ENCODE measurements around the gene KANSL1.

DNA sequence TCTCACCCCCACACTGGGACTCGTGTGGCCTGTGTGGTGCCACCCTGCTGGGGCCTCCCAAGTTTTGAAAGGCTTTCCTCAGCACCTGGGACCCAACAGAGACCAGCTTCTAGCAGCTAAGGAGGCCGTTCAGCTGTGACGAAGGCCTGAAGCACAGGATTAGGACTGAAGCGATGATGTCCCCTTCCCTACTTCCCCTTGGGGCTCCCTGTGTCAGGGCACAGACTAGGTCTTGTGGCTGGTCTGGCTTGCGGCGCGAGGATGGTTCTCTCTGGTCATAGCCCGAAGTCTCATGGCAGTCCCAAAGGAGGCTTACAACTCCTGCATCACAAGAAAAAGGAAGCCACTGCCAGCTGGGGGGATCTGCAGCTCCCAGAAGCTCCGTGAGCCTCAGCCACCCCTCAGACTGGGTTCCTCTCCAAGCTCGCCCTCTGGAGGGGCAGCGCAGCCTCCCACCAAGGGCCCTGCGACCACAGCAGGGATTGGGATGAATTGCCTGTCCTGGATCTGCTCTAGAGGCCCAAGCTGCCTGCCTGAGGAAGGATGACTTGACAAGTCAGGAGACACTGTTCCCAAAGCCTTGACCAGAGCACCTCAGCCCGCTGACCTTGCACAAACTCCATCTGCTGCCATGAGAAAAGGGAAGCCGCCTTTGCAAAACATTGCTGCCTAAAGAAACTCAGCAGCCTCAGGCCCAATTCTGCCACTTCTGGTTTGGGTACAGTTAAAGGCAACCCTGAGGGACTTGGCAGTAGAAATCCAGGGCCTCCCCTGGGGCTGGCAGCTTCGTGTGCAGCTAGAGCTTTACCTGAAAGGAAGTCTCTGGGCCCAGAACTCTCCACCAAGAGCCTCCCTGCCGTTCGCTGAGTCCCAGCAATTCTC lies 166.8 kb downstream of the KANSL1 start:
- TF ChIP-seq, protein P1, sequence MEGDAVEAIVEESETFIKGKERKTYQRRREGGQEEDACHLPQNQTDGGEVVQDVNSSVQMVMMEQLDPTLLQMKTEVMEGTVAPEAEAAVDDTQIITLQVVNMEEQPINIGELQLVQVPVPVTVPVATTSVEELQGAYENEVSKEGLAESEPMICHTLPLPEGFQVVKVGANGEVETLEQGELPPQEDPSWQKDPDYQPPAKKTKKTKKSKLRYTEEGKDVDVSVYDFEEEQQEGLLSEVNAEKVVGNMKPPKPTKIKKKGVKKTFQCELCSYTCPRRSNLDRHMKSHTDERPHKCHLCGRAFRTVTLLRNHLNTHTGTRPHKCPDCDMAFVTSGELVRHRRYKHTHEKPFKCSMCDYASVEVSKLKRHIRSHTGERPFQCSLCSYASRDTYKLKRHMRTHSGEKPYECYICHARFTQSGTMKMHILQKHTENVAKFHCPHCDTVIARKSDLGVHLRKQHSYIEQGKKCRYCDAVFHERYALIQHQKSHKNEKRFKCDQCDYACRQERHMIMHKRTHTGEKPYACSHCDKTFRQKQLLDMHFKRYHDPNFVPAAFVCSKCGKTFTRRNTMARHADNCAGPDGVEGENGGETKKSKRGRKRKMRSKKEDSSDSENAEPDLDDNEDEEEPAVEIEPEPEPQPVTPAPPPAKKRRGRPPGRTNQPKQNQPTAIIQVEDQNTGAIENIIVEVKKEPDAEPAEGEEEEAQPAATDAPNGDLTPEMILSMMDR (conservative IDR thresholded peaks at IDR 0.05; ENCODE audit: low read depth, low read length), result no peak
- TF ChIP-seq POLR2A (IDR thresholded peaks at IDR 0.05; ENCODE audit: low read depth, low read length), result no peak
- TF ChIP-seq SMC3 (IDR thresholded peaks at IDR 0.05; ENCODE audit: low read depth, low read length), result no peak
- no peak for TF ChIP-seq RAD21 (IDR thresholded peaks at IDR 0.05; ENCODE audit: low read length)
- TF ChIP-seq RFX5 (IDR thresholded peaks at IDR 0.05; ENCODE audit: low read depth, low read length), result no peak
- no peak for TF ChIP-seq BHLHE40 (IDR thresholded peaks at IDR 0.05; ENCODE audit: low read depth, low read length)
- no peak for TF ChIP-seq FOS (IDR thresholded peaks at IDR 0.05; ENCODE audit: low read depth, low read length)
- no peak for TF ChIP-seq CEBPB (IDR thresholded peaks at IDR 0.05; ENCODE audit: low read depth, low read length)
- TF ChIP-seq, protein P2, sequence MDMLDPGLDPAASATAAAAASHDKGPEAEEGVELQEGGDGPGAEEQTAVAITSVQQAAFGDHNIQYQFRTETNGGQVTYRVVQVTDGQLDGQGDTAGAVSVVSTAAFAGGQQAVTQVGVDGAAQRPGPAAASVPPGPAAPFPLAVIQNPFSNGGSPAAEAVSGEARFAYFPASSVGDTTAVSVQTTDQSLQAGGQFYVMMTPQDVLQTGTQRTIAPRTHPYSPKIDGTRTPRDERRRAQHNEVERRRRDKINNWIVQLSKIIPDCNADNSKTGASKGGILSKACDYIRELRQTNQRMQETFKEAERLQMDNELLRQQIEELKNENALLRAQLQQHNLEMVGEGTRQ (IDR thresholded peaks at IDR 0.05; ENCODE audit: low read depth, low read length), result no peak
- TF ChIP-seq, protein P3, sequence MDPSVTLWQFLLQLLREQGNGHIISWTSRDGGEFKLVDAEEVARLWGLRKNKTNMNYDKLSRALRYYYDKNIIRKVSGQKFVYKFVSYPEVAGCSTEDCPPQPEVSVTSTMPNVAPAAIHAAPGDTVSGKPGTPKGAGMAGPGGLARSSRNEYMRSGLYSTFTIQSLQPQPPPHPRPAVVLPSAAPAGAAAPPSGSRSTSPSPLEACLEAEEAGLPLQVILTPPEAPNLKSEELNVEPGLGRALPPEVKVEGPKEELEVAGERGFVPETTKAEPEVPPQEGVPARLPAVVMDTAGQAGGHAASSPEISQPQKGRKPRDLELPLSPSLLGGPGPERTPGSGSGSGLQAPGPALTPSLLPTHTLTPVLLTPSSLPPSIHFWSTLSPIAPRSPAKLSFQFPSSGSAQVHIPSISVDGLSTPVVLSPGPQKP (IDR thresholded peaks at IDR 0.05; ENCODE audit: borderline replicate concordance, low read depth, low read length), result no peak
- TF ChIP-seq MAFK (IDR thresholded peaks at IDR 0.05; ENCODE audit: low read depth, low read length), result no peak
- TF ChIP-seq RCOR1 (IDR thresholded peaks at IDR 0.05; ENCODE audit: insufficient replicate concordance, low read length), result no peak
- no peak for TF ChIP-seq MXI1 (IDR thresholded peaks at IDR 0.05; ENCODE audit: borderline replicate concordance, low read depth, low read length)

Measured in IMR-90 (cell line).